ENCODE results near the gene GRB10.

DNA sequence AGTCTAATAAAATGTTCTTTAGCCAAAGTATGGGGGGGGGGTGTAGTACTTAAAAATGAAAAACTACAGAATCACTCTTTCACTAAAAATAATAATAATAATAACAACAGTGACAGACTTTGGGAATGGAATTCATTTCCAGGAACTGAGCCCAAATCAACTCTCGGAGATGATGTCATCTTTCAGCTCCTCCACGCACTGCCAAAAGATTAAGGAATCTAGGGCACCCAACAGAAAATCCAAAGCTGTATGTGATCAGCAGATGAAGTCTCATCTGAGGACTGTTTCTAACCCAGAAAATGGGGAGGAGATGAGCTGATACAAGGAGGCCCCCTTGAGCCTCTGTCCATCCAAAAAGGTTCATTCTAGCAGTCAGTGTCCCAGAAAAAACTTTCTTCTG, 54.5 kb downstream of the GRB10 start:
- TF ChIP-seq, protein P1, sequence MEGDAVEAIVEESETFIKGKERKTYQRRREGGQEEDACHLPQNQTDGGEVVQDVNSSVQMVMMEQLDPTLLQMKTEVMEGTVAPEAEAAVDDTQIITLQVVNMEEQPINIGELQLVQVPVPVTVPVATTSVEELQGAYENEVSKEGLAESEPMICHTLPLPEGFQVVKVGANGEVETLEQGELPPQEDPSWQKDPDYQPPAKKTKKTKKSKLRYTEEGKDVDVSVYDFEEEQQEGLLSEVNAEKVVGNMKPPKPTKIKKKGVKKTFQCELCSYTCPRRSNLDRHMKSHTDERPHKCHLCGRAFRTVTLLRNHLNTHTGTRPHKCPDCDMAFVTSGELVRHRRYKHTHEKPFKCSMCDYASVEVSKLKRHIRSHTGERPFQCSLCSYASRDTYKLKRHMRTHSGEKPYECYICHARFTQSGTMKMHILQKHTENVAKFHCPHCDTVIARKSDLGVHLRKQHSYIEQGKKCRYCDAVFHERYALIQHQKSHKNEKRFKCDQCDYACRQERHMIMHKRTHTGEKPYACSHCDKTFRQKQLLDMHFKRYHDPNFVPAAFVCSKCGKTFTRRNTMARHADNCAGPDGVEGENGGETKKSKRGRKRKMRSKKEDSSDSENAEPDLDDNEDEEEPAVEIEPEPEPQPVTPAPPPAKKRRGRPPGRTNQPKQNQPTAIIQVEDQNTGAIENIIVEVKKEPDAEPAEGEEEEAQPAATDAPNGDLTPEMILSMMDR (IDR thresholded peaks at IDR 0.05), result no peak
- TF ChIP-seq POLR2A (IDR thresholded peaks at IDR 0.05) (no peak), POLR2AphosphoS5 (IDR thresholded peaks at IDR 0.05) (no peak)
